ENCODE data around the gene UAP1L1.
A peak's percentile ranks its signal among the peaks of the same experiment; 100 is the strongest.

UAP1L1 gene

GRCh38 chr9:137086531-137087408 is 9.5 kb downstream of the UAP1L1 start, which contains the start of gene MAN1B1 (continued):
- TF ChIP-seq ZNF391 (tag by site-specific recombination; IDR thresholded peaks at IDR 0.05; ENCODE audit: borderline replicate concordance, low read depth) (no peak), ZNF433 (tag by site-specific recombination; IDR thresholded peaks at IDR 0.05; ENCODE audit: low read depth) (no peak), SP2 (tag by site-specific recombination; IDR thresholded peaks at IDR 0.05) (peak; percentile 93), ZNF473 (tag by site-specific recombination; IDR thresholded peaks at IDR 0.05) (no peak), ZNF394 (tag by site-specific recombination; IDR thresholded peaks at IDR 0.05; ENCODE audit: borderline replicate concordance) (peak; percentile 84), SCRT2 (tag by site-specific recombination; IDR thresholded peaks at IDR 0.05) (no peak; the same call in 1 of the 2 replicates), ZNF610 (tag by site-specific recombination; IDR thresholded peaks at IDR 0.05; ENCODE audit: borderline replicate concordance) (0 out of 2 replicates have a peak, but pooled peaks have one; percentile 49), ZNF701 (tag by site-specific recombination; IDR thresholded peaks at IDR 0.05) (no peak), ZNF114 (tag by site-specific recombination; IDR thresholded peaks at IDR 0.05) (no peak), ZNF223 (tag by site-specific recombination; IDR thresholded peaks at IDR 0.05) (0 out of 2 replicates have a peak, but pooled peaks have one; percentile 40), ZIC2 (tag by site-specific recombination; IDR thresholded peaks at IDR 0.05) (peak; percentile 53), ZNF132 (tag by site-specific recombination; IDR thresholded peaks at IDR 0.05; ENCODE audit: borderline replicate concordance) (no peak), SCRT1 (tag by site-specific recombination; IDR thresholded peaks at IDR 0.05; ENCODE audit: borderline replicate concordance) (no peak), KLF16 (tag by site-specific recombination; IDR thresholded peaks at IDR 0.05) (peak; percentile 45), GLIS2 (tag by site-specific recombination; IDR thresholded peaks at IDR 0.05) (peak; percentile 89), ZBTB11 (tag by site-specific recombination; conservative IDR thresholded peaks at IDR 0.05; ENCODE audit: low read depth) (no peak), ZNF184 (tag by site-specific recombination; IDR thresholded peaks at IDR 0.05) (0 out of 2 replicates have a peak, but pooled peaks have one; percentile 18), ZNF202 (tag by site-specific recombination; IDR thresholded peaks at IDR 0.05; ENCODE audit: borderline replicate concordance) (no peak), PRDM4 (tag by site-specific recombination; IDR thresholded peaks at IDR 0.05) (no peak), ZNF214 (tag by site-specific recombination; IDR thresholded peaks at IDR 0.05; ENCODE audit: borderline replicate concordance) (no peak), ZNF24 (tag by site-specific recombination; IDR thresholded peaks at IDR 0.05) (no peak), KLF8 (tag by site-specific recombination; IDR thresholded peaks at IDR 0.05) (peak; percentile 87)
- TF ChIP-seq, protein P1, sequence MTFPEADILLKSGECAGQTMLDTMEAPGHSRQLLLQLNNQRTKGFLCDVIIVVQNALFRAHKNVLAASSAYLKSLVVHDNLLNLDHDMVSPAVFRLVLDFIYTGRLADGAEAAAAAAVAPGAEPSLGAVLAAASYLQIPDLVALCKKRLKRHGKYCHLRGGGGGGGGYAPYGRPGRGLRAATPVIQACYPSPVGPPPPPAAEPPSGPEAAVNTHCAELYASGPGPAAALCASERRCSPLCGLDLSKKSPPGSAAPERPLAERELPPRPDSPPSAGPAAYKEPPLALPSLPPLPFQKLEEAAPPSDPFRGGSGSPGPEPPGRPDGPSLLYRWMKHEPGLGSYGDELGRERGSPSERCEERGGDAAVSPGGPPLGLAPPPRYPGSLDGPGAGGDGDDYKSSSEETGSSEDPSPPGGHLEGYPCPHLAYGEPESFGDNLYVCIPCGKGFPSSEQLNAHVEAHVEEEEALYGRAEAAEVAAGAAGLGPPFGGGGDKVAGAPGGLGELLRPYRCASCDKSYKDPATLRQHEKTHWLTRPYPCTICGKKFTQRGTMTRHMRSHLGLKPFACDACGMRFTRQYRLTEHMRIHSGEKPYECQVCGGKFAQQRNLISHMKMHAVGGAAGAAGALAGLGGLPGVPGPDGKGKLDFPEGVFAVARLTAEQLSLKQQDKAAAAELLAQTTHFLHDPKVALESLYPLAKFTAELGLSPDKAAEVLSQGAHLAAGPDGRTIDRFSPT (tag by site-specific recombination; IDR thresholded peaks at IDR 0.05), result peak; percentile 59; the same call in 1 of the 2 replicates
- TF ChIP-seq, protein P2, sequence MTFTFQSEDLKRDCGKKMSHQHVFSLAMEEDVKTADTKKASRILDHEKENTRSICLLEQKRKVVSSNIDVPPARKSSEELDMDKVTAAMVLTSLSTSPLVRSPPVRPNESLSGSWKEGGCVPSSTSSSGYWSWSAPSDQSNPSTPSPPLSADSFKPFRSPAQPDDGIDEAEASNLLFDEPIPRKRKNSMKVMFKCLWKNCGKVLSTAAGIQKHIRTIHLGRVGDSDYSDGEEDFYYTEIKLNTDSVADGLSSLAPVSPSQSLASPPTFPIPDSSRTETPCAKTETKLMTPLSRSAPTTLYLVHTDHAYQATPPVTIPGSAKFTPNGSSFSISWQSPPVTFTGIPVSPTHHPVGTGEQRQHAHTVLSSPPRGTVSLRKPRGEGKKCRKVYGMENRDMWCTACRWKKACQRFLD (tag by site-specific recombination; IDR thresholded peaks at IDR 0.05), result no peak
- TF ChIP-seq, protein P3, sequence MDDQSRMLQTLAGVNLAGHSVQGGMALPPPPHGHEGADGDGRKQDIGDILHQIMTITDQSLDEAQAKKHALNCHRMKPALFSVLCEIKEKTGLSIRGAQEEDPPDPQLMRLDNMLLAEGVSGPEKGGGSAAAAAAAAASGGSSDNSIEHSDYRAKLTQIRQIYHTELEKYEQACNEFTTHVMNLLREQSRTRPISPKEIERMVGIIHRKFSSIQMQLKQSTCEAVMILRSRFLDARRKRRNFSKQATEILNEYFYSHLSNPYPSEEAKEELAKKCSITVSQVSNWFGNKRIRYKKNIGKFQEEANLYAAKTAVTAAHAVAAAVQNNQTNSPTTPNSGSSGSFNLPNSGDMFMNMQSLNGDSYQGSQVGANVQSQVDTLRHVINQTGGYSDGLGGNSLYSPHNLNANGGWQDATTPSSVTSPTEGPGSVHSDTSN (CRISPR knock-in tag; IDR thresholded peaks at IDR 0.05), result no peak
- TF ChIP-seq, protein P4, sequence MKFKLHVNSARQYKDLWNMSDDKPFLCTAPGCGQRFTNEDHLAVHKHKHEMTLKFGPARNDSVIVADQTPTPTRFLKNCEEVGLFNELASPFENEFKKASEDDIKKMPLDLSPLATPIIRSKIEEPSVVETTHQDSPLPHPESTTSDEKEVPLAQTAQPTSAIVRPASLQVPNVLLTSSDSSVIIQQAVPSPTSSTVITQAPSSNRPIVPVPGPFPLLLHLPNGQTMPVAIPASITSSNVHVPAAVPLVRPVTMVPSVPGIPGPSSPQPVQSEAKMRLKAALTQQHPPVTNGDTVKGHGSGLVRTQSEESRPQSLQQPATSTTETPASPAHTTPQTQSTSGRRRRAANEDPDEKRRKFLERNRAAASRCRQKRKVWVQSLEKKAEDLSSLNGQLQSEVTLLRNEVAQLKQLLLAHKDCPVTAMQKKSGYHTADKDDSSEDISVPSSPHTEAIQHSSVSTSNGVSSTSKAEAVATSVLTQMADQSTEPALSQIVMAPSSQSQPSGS (tag by site-specific recombination; IDR thresholded peaks at IDR 0.05; ENCODE audit: low read depth), result no peak
